K562 (cell line): ENCODE results near the gene LRRC14B. TPM values are rescaled to one million over a fixed set of nuclear protein-coding genes. Genes with fewer than 3 reads are reported as not detected.
"Not testable (repeated sequence)": the region's sequence is repeated elsewhere in the genome, so short reads cannot be mapped to it uniquely, and the experiment has no call there.

Experiments
- ATAC-seq: fragments of 200-7000 bp; cut with Tn5 transposase; 3 replicates; pipeline ENCODE4 v1.9.1; 2020; ENCODE audit warnings: moderate library complexity
- BruUV-seq: library from RNA; stranded (reverse); fragments of 400-500 nt; replicated peaks from 2 replicates; lab custom pipeline; 2021; lab: Mats Ljungman, UMichigan
- CTCF ChIA-PET: fragments of 300-600 bp; formaldehyde crosslinking; extraction: SDS; loops from one replicate; lab custom pipeline; 2021; ENCODE audit warnings: low intra/inter-chr PET ratio; lab: Yijun Ruan, JAX
- POLR2A ChIA-PET: fragments of 300-600, 350-650 bp; sonication (Branson Sonifier 250); formaldehyde crosslinking; extraction: SDS; loops from one replicate; lab custom pipeline; 2021; ENCODE audit warnings: antibody characterized with exemption, inconsistent platforms; lab: Yijun Ruan, JAX
- DNase-seq, 4 experiments: peaks; one replicate each; pipeline versions ENCODE4 v3.0.0 to v3.0.0-alpha.2; 2011 to 2018; ENCODE audit warnings: low spot score in 3 of 4, mixed read lengths in 3 of 4; ENCODE audit errors: extremely low read depth in 1 of 4
- FAIRE-seq: peaks from 2 replicates; lab custom pipeline; 2011; peaks lifted over from hg19 to GRCh38; lab: Jason Lieb, UNC
- H2AFZ ChIP-seq: 2 replicates; pipeline ENCODE4 v1.6.0; 2011; ENCODE audit warnings: low read depth, low read length, control low read depth, inconsistent platforms
- H3K27ac ChIP-seq: fragments of 200-600 bp; 3 replicates; pipeline ENCODE4 v1.8.0; 2011; ENCODE audit warnings: low read depth, mild to moderate bottlenecking, control low read depth, inconsistent platforms, low read length, moderate library complexity, mixed read lengths; ENCODE audit errors: extremely low read depth
- H3K27me3 ChIP-seq, 2 experiments: fragments of 300-600 bp in 1 of 2; 2 replicates in 1 of 2; 3 replicates in 1 of 2; pipeline versions ENCODE4 v1.6.0 to v1.8.0; 2011; ENCODE audit warnings: inconsistent platforms in 2 of 2, low read length in 2 of 2, mild to moderate bottlenecking in 1 of 2, mixed read lengths in 1 of 2, moderate library complexity in 1 of 2; ENCODE audit not compliant: control insufficient read depth in 2 of 2, insufficient read depth in 2 of 2
- H3K36me3 ChIP-seq: fragments of 300-600 bp; 3 replicates; pipeline ENCODE4 v1.8.0; 2011; ENCODE audit warnings: mild to moderate bottlenecking, low read length, inconsistent platforms; ENCODE audit not compliant: control insufficient read depth, insufficient read depth
- H3K4me1 ChIP-seq, 2 experiments: fragments of 200-600 bp in 1 of 2; replicated peaks in 1 of 2; 2 replicates in 1 of 2; 3 replicates in 1 of 2; pipeline versions ENCODE4 v1.5.1 to v1.8.0; 2011; ENCODE audit warnings: inconsistent platforms in 2 of 2, low read length in 2 of 2, mild to moderate bottlenecking in 1 of 2, mixed read lengths in 1 of 2, moderate library complexity in 1 of 2; ENCODE audit not compliant: control insufficient read depth in 2 of 2, insufficient read depth in 2 of 2
- H3K4me2 ChIP-seq: 2 replicates; pipeline ENCODE4 v1.6.1; 2011; ENCODE audit warnings: low read length, control low read depth, inconsistent platforms, mixed read lengths; ENCODE audit not compliant: insufficient read depth
- H3K4me3 ChIP-seq: fragments of 200-600 bp; sonication (generic), shearing (Covaris generic); 2 replicates; pipeline ENCODE4 v1.5.1; 2016; ENCODE audit warnings: control low read depth, inconsistent platforms
- H3K79me2 ChIP-seq: fragments of 200-600 bp; 3 replicates; pipeline ENCODE4 v1.8.0; 2011; ENCODE audit warnings: low read length, inconsistent platforms; ENCODE audit not compliant: control insufficient read depth, insufficient read depth
- H3K9ac ChIP-seq, 2 experiments: 2 replicates each; pipeline versions ENCODE4 v1.6.0 to v1.6.1; 2011; ENCODE audit warnings: low read depth in 2 of 2, low read length in 2 of 2, control low read depth in 1 of 2, inconsistent platforms in 1 of 2, mild to moderate bottlenecking in 1 of 2, mixed read lengths in 1 of 2; ENCODE audit not compliant: insufficient read depth in 1 of 2
- H3K9me1 ChIP-seq: one replicate; pipeline ENCODE4 v1.6.0; 2011; ENCODE audit warnings: inconsistent platforms, mild to moderate bottlenecking, low read length, moderate library complexity; ENCODE audit not compliant: control insufficient read depth, insufficient read depth
- H3K9me3 ChIP-seq: replicated peaks from 2 replicates; pipeline ENCODE4 v1.5.1; 2011; ENCODE audit warnings: low read depth, low read length, inconsistent platforms; ENCODE audit not compliant: control insufficient read depth, insufficient read depth
- H4K20me1 ChIP-seq: replicated peaks from 2 replicates; pipeline ENCODE4 v1.6.1; 2011; ENCODE audit warnings: low read length, inconsistent platforms, mixed read lengths; ENCODE audit not compliant: control insufficient read depth, insufficient read depth
- CCNT2 ChIP-seq: IDR thresholded peaks from 2 replicates; pipeline ENCODE4 v1.6.1; 2011; ENCODE audit warnings: borderline replicate concordance, low read depth, mild to moderate bottlenecking, moderate library complexity, mixed read lengths, low read length; ENCODE audit not compliant: insufficient read length; ENCODE audit errors: extremely low read depth
- DMBX1 ChIP-seq: fragments of 250-450 bp; sonication (Bioruptor Pico); IDR thresholded peaks from 2 replicates; pipeline ENCODE4 v1.8.0; 2022; ENCODE audit warnings: inconsistent platforms, mild to moderate bottlenecking, moderate library complexity, borderline replicate concordance
- EGR1 ChIP-seq: fragments of 450-650 bp; conservative IDR thresholded peaks from 2 replicates; pipeline ENCODE4 v1.6.1; 2017; ENCODE audit warnings: mild to moderate bottlenecking
- HCFC1 ChIP-seq: IDR thresholded peaks from 2 replicates; pipeline ENCODE4 v1.6.1; 2012; ENCODE audit warnings: low read depth, low read length, improper control_type of control experiment
- KLF16 ChIP-seq: IDR thresholded peaks from 2 replicates; pipeline ENCODE4 v1.6.1; 2016; ENCODE audit warnings: antibody characterized with exemption
- KLF6 ChIP-seq: fragments of 250-450 bp; sonication (Bioruptor Pico); IDR thresholded peaks from 2 replicates; pipeline ENCODE4 v1.4.0; 2020; ENCODE audit warnings: mild to moderate bottlenecking, moderate library complexity, borderline replicate concordance
- MAZ ChIP-seq, 2 experiments: fragments of 450-650 bp in 1 of 2; sonication (generic) in 1 of 2; formaldehyde crosslinking; IDR thresholded peaks in 1 of 2; conservative IDR thresholded peaks in 1 of 2; 2 replicates each; pipeline versions ENCODE4 v1.4.0 to v1.5.0; 2020; ENCODE audit warnings: mild to moderate bottlenecking in 1 of 2, missing genetic modification reagents in 1 of 2
- NR2C2 ChIP-seq, 2 experiments: fragments of 200-800 bp in 1 of 2; sonication (Bioruptor generic) in 1 of 2; sonication (generic) in 1 of 2; formaldehyde crosslinking in 1 of 2; IDR thresholded peaks; 2 replicates each; pipeline versions ENCODE4 v1.6.1 to v1.8.0; 2016 to 2022; ENCODE audit warnings: mild to moderate bottlenecking in 1 of 2, missing compliant biosample characterization in 1 of 2, missing genetic modification characterization in 1 of 2, missing genetic modification reagents in 1 of 2
- PHF20 ChIP-seq: fragments of 450-650 bp; IDR thresholded peaks from 2 replicates; pipeline ENCODE4 v1.6.1; 2018; ENCODE audit not compliant: partially characterized antibody
- POLR2A ChIP-seq: fragments of 450-650 bp; conservative IDR thresholded peaks from 2 replicates; pipeline ENCODE4 v1.6.1; 2016
- POLR2AphosphoS5 ChIP-seq: IDR thresholded peaks from 2 replicates; pipeline ENCODE4 v1.6.1; 2011; ENCODE audit warnings: mild to moderate bottlenecking, low read depth, low read length, moderate library complexity; ENCODE audit not compliant: control insufficient read depth, insufficient read depth
- POU5F1 ChIP-seq: fragments of 150-350 bp; IDR thresholded peaks from 2 replicates; pipeline ENCODE4 v1.6.1; 2014; ENCODE audit warnings: borderline replicate concordance, low read length, low read depth, mild to moderate bottlenecking; ENCODE audit not compliant: partially characterized antibody
- SMAD4 ChIP-seq: fragments of 250-450 bp; sonication (Bioruptor Pico); conservative IDR thresholded peaks from 2 replicates; pipeline ENCODE4 v1.8.0; 2021; ENCODE audit warnings: inconsistent platforms, mild to moderate bottlenecking, moderate library complexity
- TAF1 ChIP-seq: IDR thresholded peaks from 2 replicates; pipeline ENCODE4 v1.6.1; 2011; ENCODE audit warnings: mild to moderate bottlenecking, low read length, moderate library complexity; ENCODE audit not compliant: insufficient read depth, control insufficient read depth, severe bottlenecking; ENCODE audit errors: extremely low read depth
- TBP ChIP-seq: optimal IDR thresholded peaks from 2 replicates; pipeline ENCODE3; 2011; ENCODE audit warnings: low read depth, low read length, improper control_type of control experiment
- ZFX ChIP-seq: sonication (generic); formaldehyde crosslinking; IDR thresholded peaks from 2 replicates; pipeline ENCODE4 v1.8.0; 2022; ENCODE audit warnings: mild to moderate bottlenecking, missing genetic modification reagents, moderate library complexity
- ZNF165 ChIP-seq: fragments of 250-450 bp; sonication (Bioruptor Pico); IDR thresholded peaks from 2 replicates; pipeline ENCODE4 v1.4.0; 2020; ENCODE audit warnings: borderline replicate concordance
- WGBS: fragments of 100-300 bp; shearing (Covaris generic); methylation state at CpG from one replicate; pipeline ENCODE4 v1.1.6; 2016; ENCODE audit warnings: low coverage, mixed read lengths; ENCODE audit not compliant: insufficient coverage; ENCODE audit errors: missing lambda C conversion rate; 5-methylcytosine and 5-hydroxymethylcytosine counted together
- in situ Hi-C: fragments of 300-500 bp; cut with MboI; formaldehyde crosslinking; loops from 4 replicates; pipeline ENCODE4 v1.15.0; 2018; ENCODE audit warnings: inconsistent platforms, mixed read lengths
- intact Hi-C: fragments of 100-400 bp; cut with micrococcal nuclease; formaldehyde crosslinking; loops from 2 replicates; pipeline ENCODE4 v1.14.2; 2022
- polyA plus RNA-seq, 8 experiments: library from polyadenylated mRNA; depleted of rRNA in 4 of 8; stranded (reverse) in 5 of 8; unstranded in 3 of 8; fragments of >200 nt; fragmentation: Nextera tagmentation in 2 of 8; fragmentation: Illumina TruSeq in 1 of 8; extraction: Ambion mirVana in 2 of 8; extraction: Trizol in 1 of 8; gene quantifications; 2 replicates each; pipeline versions ENCODE4 v1.2.1 to v1.2.3, GENCODE V29; 2011 to 2014; ENCODE audit warnings: inconsistent platforms in 1 of 8, missing spikeins in 1 of 8
- total RNA-seq, 7 experiments: library from RNA; depleted of rRNA in 6 of 7; stranded (reverse); fragments of >200 nt in 6 of 7; fragmentation: Illumina TruSeq in 2 of 7; extraction: Trizol in 2 of 7; gene quantifications; 2 replicates each; pipeline versions ENCODE4 v1.2.1 to v1.2.3, GENCODE V29; 2011 to 2021; ENCODE audit warnings: low replicate concordance in 1 of 7
- TF ChIP-seq, protein P1 (sequence below): sonication (generic); formaldehyde crosslinking; IDR thresholded peaks from 2 replicates; pipeline ENCODE4 v1.9.0; 2022; ENCODE audit warnings: mild to moderate bottlenecking, missing genetic modification reagents

LRRC14B gene
- total and polyA plus RNA-seq, 9 of the 15 experiments (the other 6 are each of a cell fraction or from before 2014, with no cell fraction given) = not detected

DNA sequence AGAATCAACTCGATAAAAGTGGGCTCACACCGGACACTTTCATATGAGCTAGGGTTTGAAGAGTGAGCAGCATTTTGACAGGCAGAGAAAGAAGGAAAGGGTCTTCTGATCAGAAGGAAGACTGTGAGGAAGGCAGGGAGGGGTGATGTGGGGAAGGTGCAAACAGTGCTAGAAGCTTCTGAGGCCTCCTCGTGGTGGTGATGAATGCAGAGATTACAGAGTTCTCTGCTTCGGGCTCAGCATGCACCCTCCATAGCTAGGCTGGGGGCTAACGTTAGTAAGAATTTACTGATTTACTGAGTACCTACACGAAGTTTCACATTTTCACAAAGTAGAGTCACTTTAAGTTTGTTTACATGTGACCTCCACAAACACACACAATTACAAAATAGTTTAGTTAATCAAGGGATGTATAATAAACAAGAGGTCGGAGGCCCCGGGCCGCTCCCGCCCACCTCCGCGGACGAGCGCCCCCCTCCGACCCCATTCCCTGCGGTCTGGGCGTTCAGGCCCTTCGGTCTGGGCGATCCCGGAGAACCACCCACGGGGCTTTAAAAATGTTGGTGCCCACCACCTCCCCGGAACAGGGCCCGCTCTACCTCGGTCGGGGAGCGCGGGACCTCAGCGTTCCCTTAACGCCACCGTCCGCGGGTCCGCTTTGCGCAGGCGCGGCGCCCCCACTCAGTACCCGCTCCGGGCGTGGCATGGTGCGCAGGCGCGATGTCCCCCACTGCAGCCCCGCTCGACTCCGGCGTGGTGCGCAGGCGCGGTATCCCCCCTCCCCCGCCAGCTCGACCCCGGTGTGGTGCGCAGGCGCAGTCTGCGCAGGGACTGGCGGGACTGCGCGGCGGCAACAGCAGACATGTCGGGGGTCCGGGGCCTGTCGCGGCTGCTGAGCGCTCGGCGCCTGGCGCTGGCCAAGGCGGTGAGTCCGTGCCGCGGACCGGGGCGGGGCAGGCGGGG is 26.5 kb downstream of the LRRC14B start, which contains the start of the genes CCDC127 and SDHA:
CCDC127 (minus strand) TSS at position 660 of the 963 bp plus-strand sequence. CDS start 1,304 bp downstream, outside the sequence.
SDHA (plus strand) TSS at position 827 of the 963 bp plus-strand sequence; CDS start at position 863, 36 bp downstream.
- H2AFZ ChIP-seq = peak within 1 kb of the TSS; percentile 95
- BruUV-seq = TSS peak; percentile 66
- FAIRE-seq = peak; percentile 82
- TF ChIP-seq NR2C2 (CRISPR knock-in tag; IDR thresholded peaks at IDR 0.05) = peak; percentile 79
- TF ChIP-seq NR2C2 (tag; IDR thresholded peaks at IDR 0.05) = peak; percentile 76
- TF ChIP-seq ZFX (CRISPR knock-in tag) = peak; percentile 70
- peak; percentile 80 for TF ChIP-seq TAF1
- 0 out of 2 replicates have a peak, but pooled peaks have one; percentile 16 for TF ChIP-seq ZNF165 (CRISPR knock-in tag)
- peak; percentile 75 to 96 for TF ChIP-seq MAZ (CRISPR knock-in tag; conservative IDR thresholded peaks at IDR 0.05 in 1 of 2, IDR thresholded peaks at IDR 0.05 in 1 of 2)
- peak; percentile 51 for TF ChIP-seq TBP
- 0 out of 2 replicates have a peak, but pooled peaks have one; percentile 25 for TF ChIP-seq KLF6
- 0 out of 2 replicates have a peak, but pooled peaks have one; percentile 38 for TF ChIP-seq POLR2AphosphoS5
- 0 out of 2 replicates have a peak, but pooled peaks have one; percentile 23 for TF ChIP-seq HCFC1
- TF ChIP-seq SMAD4 = peak; percentile 44; the same call in 1 of the 2 replicates
- peak; percentile 87 for TF ChIP-seq POLR2A
- TF ChIP-seq POU5F1 = peak; percentile 76
- peak; percentile 66 for TF ChIP-seq PHF20
- TF ChIP-seq EGR1 = peak; percentile 81
- TF ChIP-seq CCNT2 = peak; percentile 39
- TF ChIP-seq, protein P1, sequence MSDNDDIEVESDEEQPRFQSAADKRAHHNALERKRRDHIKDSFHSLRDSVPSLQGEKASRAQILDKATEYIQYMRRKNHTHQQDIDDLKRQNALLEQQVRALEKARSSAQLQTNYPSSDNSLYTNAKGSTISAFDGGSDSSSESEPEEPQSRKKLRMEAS = peak; percentile 28; the same call in 1 of the 2 replicates
- 0 out of 2 replicates have a peak, but pooled peaks have one; percentile 37 for TF ChIP-seq DMBX1 (CRISPR knock-in tag)
- peak; percentile 20; the same call in 1 of the 2 replicates for TF ChIP-seq KLF16

More for the DNA sequence above, 26.5 kb downstream of the LRRC14B start, which contains the start of the genes CCDC127 and SDHA:
- intact Hi-C loops, CTCF ChIA-PET, H3K9me1 ChIP-seq, H3K27me3 ChIP-seq, H3K9me3 ChIP-seq: not testable (repeated sequence)
- Histone ChIP-seq H4K20me1 (peaks cover 22% of the 10 kb centered on the region), H3K4me2 (peak within 1 kb of the TSS; percentile 92), H3K4me3 (peak within 1 kb of the TSS; percentile 99), H3K79me2 (peaks cover 60% of the 10 kb centered on the region), H3K36me3 (peaks cover 27% of the 10 kb centered on the region; the same call in 1 of the 3 replicates), H3K9ac (peak within 1 kb of the TSS; percentile 97 to 99), H3K27ac (peak within 1 kb of the TSS; percentile 93), H3K4me1 (peaks cover 11% of the 10 kb centered on the region in 2 experiments; a peak in 4 of 5 replicates)
- in situ Hi-C loops = loop anchor here (5.0 kb wide), 1 partner anchor 1380 kb away; no protein-coding TSS in a partner anchor
- peak; percentile 90 for ATAC-seq
- peak; percentile 98 to 100 (median 100) for DNase-seq
- WGBS = under 1% methylated on average over 71 of the region's 75 CpGs
- POLR2A ChIA-PET = interaction anchor here (0.6 to 2.1 kb wide), 4 partner anchors 10 to 963 kb away, joined by 3 to 7 read pairs (median 6); no protein-coding TSS in a partner anchor
